MM.1S (cell line): ENCODE data around the gene ARHGAP40.

Experiments
- DNase-seq: peaks from one replicate; pipeline ENCODE4 v3.0.0-alpha.2; 2015
- H2AFZ ChIP-seq: fragments of 300-600 bp; sonication (generic); 2 replicates; pipeline ENCODE4 v1.6.0; 2016; ENCODE audit warnings: antibody characterized with exemption, low read length
- H3F3A ChIP-seq: fragments of 300-600 bp; sonication (generic); 2 replicates; pipeline ENCODE4 v1.6.1; 2016; ENCODE audit warnings: mild to moderate bottlenecking, antibody characterized with exemption, low read length, moderate library complexity, mixed read lengths; ENCODE audit not compliant: insufficient read depth
- H3K27ac ChIP-seq: fragments of 300-600 bp; sonication (generic); 2 replicates; pipeline ENCODE4 v1.5.1; 2016; ENCODE audit warnings: mild to moderate bottlenecking, low read length
- H3K27me3 ChIP-seq: fragments of 300-600 bp; sonication (generic); replicated peaks from 2 replicates; pipeline ENCODE4 v1.6.0; 2016; ENCODE audit warnings: low read length; ENCODE audit not compliant: insufficient read depth
- H3K36me3 ChIP-seq: fragments of 300-600 bp; sonication (generic); replicated peaks from 2 replicates; pipeline ENCODE4 v1.6.1; 2016; ENCODE audit warnings: mild to moderate bottlenecking, low read length, mixed read lengths; ENCODE audit not compliant: insufficient read depth
- H3K4me1 ChIP-seq: fragments of 300-600 bp; sonication (generic); 2 replicates; pipeline ENCODE4 v1.6.1; 2016; ENCODE audit warnings: low read length, mixed read lengths
- H3K4me2 ChIP-seq: fragments of 300-600 bp; sonication (generic); 2 replicates; pipeline ENCODE4 v1.6.0; 2016; ENCODE audit warnings: low read depth, low read length
- H3K4me3 ChIP-seq: fragments of 300-600 bp; sonication (generic); 2 replicates; pipeline ENCODE4 v1.5.1; 2016; ENCODE audit warnings: low read length, mixed read lengths
- H3K79me2 ChIP-seq: fragments of 300-600 bp; sonication (generic); 2 replicates; pipeline ENCODE4 v1.6.1; 2016; ENCODE audit warnings: mixed run types, low read length, mixed read lengths
- H3K9ac ChIP-seq: fragments of 300-600 bp; sonication (generic); 2 replicates; pipeline ENCODE4 v1.6.1; 2016; ENCODE audit warnings: low read length, mixed read lengths
- H3K9me2 ChIP-seq: fragments of 300-600 bp; sonication (generic); replicated peaks from 2 replicates; pipeline ENCODE4 v1.6.1; 2016; ENCODE audit warnings: mild to moderate bottlenecking, low read length, mixed read lengths; ENCODE audit not compliant: insufficient read depth
- H3K9me3 ChIP-seq: fragments of 300-600 bp; sonication (generic); replicated peaks from 2 replicates; pipeline ENCODE4 v1.6.1; 2016; ENCODE audit warnings: mild to moderate bottlenecking, low read length, mixed read lengths; ENCODE audit not compliant: insufficient read depth
- H4K20me1 ChIP-seq: fragments of 300-600 bp; sonication (generic); 2 replicates; pipeline ENCODE4 v1.6.1; 2016; ENCODE audit warnings: mild to moderate bottlenecking, low read length, moderate library complexity, mixed read lengths; ENCODE audit not compliant: insufficient read depth
- CTCF ChIP-seq: fragments of 300-600 bp; sonication (generic); IDR thresholded peaks from 2 replicates; pipeline ENCODE4 v1.5.1; 2016; ENCODE audit warnings: antibody characterized with exemption, low read length, mixed read lengths
- EZH2 ChIP-seq: fragments of 300-600 bp; sonication (generic); optimal IDR thresholded peaks from 2 replicates; pipeline ENCODE3; 2017; ENCODE audit warnings: low read depth, mild to moderate bottlenecking, antibody characterized with exemption, low read length, mixed read lengths
- EZH2phosphoT487 ChIP-seq: fragments of 300-600 bp; sonication (generic); IDR thresholded peaks from 2 replicates; pipeline ENCODE4 v1.6.1; 2018; ENCODE audit warnings: antibody characterized with exemption, low read length

The ARHGAP40 gene

GRCh38 chr20:38610521-38610920, 8.9 kb downstream of the ARHGAP40 start:
- Histone ChIP-seq H3K9me3 (no peaks in the 10 kb centered on the region), H4K20me1 (no peaks in the 10 kb centered on the region), H3K79me2 (no peaks in the 10 kb centered on the region), H3K27ac (no peak overlapping the region), H2AFZ (no peak overlapping the region), H3K27me3 (peaks cover 12% of the 10 kb centered on the region; the same call in 1 of the 2 replicates), H3K4me1 (peaks cover 3% of the 10 kb centered on the region; the same call in 1 of the 2 replicates), H3K9ac (no peak overlapping the region), H3K4me2 (no peak overlapping the region), H3K9me2 (no peaks in the 10 kb centered on the region), H3F3A (no peaks in the 10 kb centered on the region), H3K4me3 (no peak overlapping the region), H3K36me3 (no peaks in the 10 kb centered on the region)
- DNase-seq, result no peak
- TF ChIP-seq CTCF (no peak), EZH2 (no peak), EZH2phosphoT487 (no peak)

GRCh38 chr20:38612751-38613515, 11.3 kb downstream of the ARHGAP40 start:
- TF ChIP-seq CTCF, result no peak
- no peak for TF ChIP-seq EZH2phosphoT487
- no peak for TF ChIP-seq EZH2
- H3K9ac ChIP-seq, result no peak overlapping the region
- peaks cover 3% of the 10 kb centered on the region; the same call in 1 of the 2 replicates for H3K4me1 ChIP-seq
- no peak overlapping the region for H3K4me3 ChIP-seq
- H3K27me3 ChIP-seq, result peaks cover 19% of the 10 kb centered on the region; the same call in 1 of the 2 replicates
- H2AFZ ChIP-seq, result no peak overlapping the region
- no peaks in the 10 kb centered on the region for H3K36me3 ChIP-seq
- H4K20me1 ChIP-seq, result no peaks in the 10 kb centered on the region
- no peaks in the 10 kb centered on the region for H3F3A ChIP-seq
- no peak overlapping the region for H3K4me2 ChIP-seq
- H3K79me2 ChIP-seq, result no peaks in the 10 kb centered on the region
- no peak for DNase-seq
- no peaks in the 10 kb centered on the region for H3K9me3 ChIP-seq
- no peaks in the 10 kb centered on the region for H3K9me2 ChIP-seq
- H3K27ac ChIP-seq, result no peak overlapping the region

- no peaks in the 10 kb centered on the region for H4K20me1 ChIP-seq
- no peaks in the 10 kb centered on the region for H3K9me2 ChIP-seq
- no peaks in the 10 kb centered on the region for H3K4me1 ChIP-seq
- H3K4me2 ChIP-seq, result no peak overlapping the region
- no peaks in the 10 kb centered on the region for H3K36me3 ChIP-seq
- TF ChIP-seq EZH2, result no peak
- no peaks in the 10 kb centered on the region for H3K79me2 ChIP-seq
- H3K9ac ChIP-seq, result no peak overlapping the region
- no peak for DNase-seq
- H2AFZ ChIP-seq, result no peak overlapping the region
- no peaks in the 10 kb centered on the region for H3F3A ChIP-seq
- no peak overlapping the region for H3K4me3 ChIP-seq
- H3K9me3 ChIP-seq, result no peaks in the 10 kb centered on the region
- peaks cover 19% of the 10 kb centered on the region; the same call in 1 of the 2 replicates for H3K27me3 ChIP-seq
- H3K27ac ChIP-seq, result no peak overlapping the region
Observed at GRCh38 chr20:38615283-38615682, 13.7 kb downstream of the ARHGAP40 start.

GRCh38 chr20:38616457-38616856, 14.8 kb downstream of the ARHGAP40 start:
- Histone ChIP-seq H3K36me3 (no peaks in the 10 kb centered on the region), H3K9me2 (no peaks in the 10 kb centered on the region), H3K9ac (no peak overlapping the region), H3K4me3 (no peak overlapping the region), H4K20me1 (no peaks in the 10 kb centered on the region), H3K4me2 (no peak overlapping the region), H3K27me3 (peaks cover 19% of the 10 kb centered on the region; the same call in 1 of the 2 replicates), H3K9me3 (no peaks in the 10 kb centered on the region), H2AFZ (no peak overlapping the region), H3F3A (no peaks in the 10 kb centered on the region), H3K4me1 (no peaks in the 10 kb centered on the region), H3K27ac (no peak overlapping the region), H3K79me2 (no peaks in the 10 kb centered on the region)
- no peak for DNase-seq
- TF ChIP-seq EZH2 (no peak), EZH2phosphoT487 (no peak), CTCF (no peak)
